Prostate gland (tissue), 1 donor: ENCODE results near the gene CREB5.

Source experiments
- POLR2A ChIP-seq: fragments of 450-650 bp; IDR thresholded peaks from one replicate; pipeline ENCODE4 v1.6.1; 2016; ENCODE audit warnings: antibody characterized with exemption, mild to moderate bottlenecking
- POLR2AphosphoS5 ChIP-seq: sonication (generic); formaldehyde crosslinking; IDR thresholded peaks from one replicate; pipeline ENCODE4 v1.6.1; 2017; ENCODE audit warnings: antibody characterized with exemption

GRCh38 chr7:28493477-28493876, 81.2 kb downstream of the CREB5 start:
- TF ChIP-seq POLR2A (no peak), POLR2AphosphoS5 (no peak)
